ENCODE measurements around the gene FAM149A. TPM values are rescaled to one million over a fixed set of nuclear protein-coding genes. Genes with fewer than 3 reads are reported as not detected.
A peak's percentile ranks its signal among the peaks of the same experiment; 100 is the strongest.

Gene FAM149A
- 10 to 100 TPM in 3 of 4 donors, 1 to 10 TPM in 1; 7.7 to 15.3 (median 11.8) TPM for total RNA-seq

DNA sequence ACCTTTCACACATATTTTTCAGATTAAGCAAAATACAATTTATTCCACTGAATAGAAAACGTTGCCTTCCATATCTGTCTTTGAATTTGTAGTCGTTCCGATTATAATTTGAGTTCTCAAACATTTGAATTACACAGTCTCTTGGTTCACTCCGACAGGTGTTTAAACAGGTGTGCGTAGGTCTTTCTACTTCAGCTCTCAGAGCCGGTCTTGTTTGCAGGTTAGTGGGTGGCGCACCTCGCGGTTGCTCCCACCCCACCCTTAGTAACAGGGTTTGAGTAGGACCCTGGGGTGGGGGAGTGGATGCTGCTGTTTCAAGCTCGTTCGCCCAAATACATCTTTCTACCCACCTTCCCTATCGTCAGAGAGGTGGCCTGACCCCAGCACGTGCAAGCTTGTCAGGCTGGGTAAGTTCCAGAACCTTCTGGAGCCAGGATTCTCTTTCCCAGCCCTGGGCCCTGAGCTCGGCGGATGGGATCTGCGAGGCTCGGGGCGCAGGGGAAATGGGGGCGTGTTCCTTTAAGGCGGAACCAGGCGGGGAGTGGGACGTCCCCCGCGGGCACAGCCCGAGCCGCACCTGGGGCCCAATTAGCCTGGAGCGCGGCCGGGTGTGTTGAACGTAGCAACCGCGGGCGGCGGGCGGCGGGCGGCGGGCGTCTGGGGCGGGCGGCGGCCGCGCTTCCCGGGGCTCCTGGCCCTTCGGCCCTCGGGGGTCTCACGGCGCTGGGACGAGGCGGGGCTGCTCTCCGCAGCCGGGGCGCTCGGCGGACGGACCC, at the start of gene FAM149A:
TSS of gene FAM149A (plus strand) at position 591 of the 776 bp plus-strand sequence.
- DNase-seq (ENCODE audit: low spot score) (no peak), ATAC-seq (ENCODE audit: low FRiP score) (peak; percentile 75)
- TF ChIP-seq, protein P1, sequence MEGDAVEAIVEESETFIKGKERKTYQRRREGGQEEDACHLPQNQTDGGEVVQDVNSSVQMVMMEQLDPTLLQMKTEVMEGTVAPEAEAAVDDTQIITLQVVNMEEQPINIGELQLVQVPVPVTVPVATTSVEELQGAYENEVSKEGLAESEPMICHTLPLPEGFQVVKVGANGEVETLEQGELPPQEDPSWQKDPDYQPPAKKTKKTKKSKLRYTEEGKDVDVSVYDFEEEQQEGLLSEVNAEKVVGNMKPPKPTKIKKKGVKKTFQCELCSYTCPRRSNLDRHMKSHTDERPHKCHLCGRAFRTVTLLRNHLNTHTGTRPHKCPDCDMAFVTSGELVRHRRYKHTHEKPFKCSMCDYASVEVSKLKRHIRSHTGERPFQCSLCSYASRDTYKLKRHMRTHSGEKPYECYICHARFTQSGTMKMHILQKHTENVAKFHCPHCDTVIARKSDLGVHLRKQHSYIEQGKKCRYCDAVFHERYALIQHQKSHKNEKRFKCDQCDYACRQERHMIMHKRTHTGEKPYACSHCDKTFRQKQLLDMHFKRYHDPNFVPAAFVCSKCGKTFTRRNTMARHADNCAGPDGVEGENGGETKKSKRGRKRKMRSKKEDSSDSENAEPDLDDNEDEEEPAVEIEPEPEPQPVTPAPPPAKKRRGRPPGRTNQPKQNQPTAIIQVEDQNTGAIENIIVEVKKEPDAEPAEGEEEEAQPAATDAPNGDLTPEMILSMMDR (IDR thresholded peaks at IDR 0.05), result no peak

DNA sequence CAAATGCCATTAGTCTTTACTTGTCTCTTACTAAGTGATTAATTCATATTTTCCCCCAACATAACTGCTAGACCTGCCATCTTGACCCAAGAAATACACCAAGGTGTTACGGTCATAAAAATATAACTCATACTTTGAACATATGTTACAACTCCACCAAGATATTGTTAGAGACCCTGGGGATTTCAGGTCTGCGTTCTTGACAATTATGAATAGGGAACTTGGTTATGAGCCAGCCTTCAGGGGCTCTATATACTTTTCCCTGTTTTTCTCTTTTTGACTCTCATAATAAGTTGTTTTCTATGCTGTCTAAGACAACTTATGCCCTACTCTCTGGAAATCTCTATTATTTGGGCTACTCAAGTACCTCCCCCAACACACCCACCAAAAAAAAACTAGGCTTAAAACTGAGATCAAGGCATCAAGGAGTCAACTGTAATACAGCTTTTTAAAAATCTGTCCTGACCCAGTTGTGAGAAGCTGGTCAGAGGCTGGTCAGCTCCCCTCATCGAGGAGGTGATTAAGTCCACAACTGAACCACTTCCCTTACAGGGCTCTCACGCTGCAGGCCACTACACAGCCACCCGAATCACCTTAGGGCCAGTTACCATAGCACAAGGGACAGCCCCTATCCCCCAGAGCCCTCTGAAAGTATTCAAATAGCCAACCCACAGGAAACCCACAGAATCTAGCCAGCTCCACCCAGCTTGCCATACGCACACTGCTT, 46.1 kb upstream of the FAM149A start:
- DNase-seq (ENCODE audit: low spot score) (no peak), ATAC-seq (ENCODE audit: low FRiP score) (no peak)
- TF ChIP-seq, protein P1 (IDR thresholded peaks at IDR 0.05), result no peak

DNA sequence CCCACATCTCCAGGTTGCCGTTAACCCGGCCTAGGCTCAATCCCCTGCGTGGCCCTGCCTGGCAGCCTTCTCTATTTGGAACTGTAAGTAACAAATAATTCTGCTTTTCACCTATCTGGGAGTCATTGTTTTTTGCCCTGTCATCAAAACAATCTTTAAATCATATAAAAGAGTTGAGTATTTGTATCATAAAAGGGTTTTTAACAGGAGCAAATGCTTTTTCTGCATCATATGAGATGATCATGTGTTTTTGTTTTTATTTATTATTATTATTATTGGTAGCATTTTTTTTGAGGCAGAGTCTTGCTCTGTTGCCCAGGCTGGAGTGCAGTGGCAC, 45.6 kb upstream of the FAM149A start:
- ATAC-seq (ENCODE audit: low FRiP score) (no peak), DNase-seq (ENCODE audit: low spot score) (no peak)
- TF ChIP-seq, protein P1 (IDR thresholded peaks at IDR 0.05), result no peak

DNA sequence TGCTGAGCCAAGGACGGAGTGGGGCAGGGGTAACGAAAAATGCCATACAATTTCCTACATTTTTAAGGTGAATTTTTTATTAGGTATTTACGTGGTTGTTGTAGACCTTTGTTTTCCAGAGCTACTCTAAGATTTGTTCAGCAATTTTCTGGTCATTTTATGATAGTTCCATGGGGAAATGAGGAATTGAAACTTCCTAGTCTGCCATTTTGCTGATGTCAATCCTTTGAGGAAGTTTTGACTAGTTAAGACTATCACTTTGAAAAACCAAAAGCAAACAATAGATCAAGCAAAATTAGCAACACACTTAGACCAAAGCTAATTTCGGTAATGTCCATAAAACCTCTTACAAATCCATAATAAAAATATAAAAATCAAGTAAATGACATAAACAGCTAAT, 42.6 kb upstream of the FAM149A start:
- ATAC-seq (ENCODE audit: low FRiP score), result no peak
- TF ChIP-seq, protein P1 (IDR thresholded peaks at IDR 0.05), result no peak
- DNase-seq (ENCODE audit: low spot score), result no peak

DNA sequence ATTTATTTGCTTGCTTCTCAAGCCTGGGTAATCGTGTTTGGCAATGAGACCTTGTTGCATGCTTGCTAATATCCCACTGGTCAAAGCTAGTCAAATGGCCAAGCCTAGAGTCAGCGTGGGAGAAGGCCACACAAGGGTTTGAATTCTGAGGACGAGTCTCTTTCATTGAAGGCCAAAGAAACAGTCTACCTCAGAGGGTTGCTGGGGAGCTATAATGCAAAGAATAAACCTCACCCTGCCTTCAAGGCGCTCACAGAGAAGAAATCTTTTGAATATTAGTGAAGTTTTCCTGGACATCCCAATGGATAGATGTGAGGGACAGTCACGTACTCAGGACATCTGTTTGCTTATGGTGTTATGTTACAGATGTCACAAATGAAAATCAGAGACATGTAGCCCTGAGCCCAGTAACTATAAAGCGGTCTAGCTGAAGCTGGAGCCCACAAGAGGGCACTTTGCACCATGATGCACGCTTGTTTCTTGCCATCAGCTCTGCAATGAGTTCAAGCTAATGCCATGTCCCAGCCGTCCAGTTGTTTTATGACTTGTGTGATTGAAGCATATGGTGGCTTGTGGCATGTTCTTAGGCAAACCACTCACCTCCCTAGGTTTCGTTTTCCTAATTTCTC, 36.6 kb upstream of the FAM149A start:
- TF ChIP-seq, protein P1 (IDR thresholded peaks at IDR 0.05), result no peak
- DNase-seq (ENCODE audit: low spot score), result no peak

DNA sequence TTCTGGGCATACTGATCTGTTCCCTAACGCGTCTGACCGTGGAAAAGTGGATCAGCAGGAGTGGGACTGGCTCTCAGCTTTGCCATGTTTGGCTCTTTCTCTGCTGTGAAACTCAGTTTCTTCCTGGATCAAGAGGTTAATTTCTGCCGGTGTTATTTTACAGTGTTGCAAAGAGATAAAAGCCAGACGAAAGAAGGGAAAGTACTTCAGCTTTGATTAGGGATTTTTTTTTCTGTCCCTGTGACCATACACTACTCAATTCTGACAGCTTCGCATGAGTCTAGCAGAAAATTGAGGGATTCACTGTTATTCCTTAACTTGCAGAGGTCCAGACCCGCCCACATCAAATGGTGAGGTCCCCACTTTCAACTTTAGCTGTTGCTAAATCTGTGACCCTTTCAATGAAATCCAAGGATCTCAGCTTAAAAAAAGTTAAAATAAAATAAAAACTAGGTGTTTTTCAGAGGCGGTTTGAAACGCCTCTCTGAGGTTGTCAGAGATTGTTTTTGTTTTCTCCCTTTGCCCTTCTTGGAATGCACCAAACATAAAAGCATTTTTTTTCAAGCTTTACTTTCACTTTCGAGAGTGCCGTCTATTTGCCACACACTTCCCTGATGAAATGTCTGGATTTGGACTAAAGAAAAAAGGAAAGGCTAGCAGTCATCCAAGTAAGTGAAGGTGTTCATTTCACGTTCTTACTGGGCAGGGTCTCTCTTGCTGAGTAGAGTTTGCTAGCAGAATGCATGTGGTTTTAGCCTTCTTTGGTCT, 35.7 kb upstream of the FAM149A start, which contains the start of gene TLR3:
TSS of gene TLR3 (plus strand) at position 576 of the 768 bp plus-strand sequence. CDS start 7,464 bp downstream, outside the sequence.
- ATAC-seq (ENCODE audit: low FRiP score) (peak; percentile 71), DNase-seq (ENCODE audit: low spot score) (no peak)
- TF ChIP-seq, protein P1 (IDR thresholded peaks at IDR 0.05), result no peak

More for the DNA sequence above, 36.6 kb upstream of the FAM149A start:
- no peak for ATAC-seq (ENCODE audit: low FRiP score)

Data from omental fat pad (tissue), 4 donors.